ENCODE measurements around the gene ZNF76. TPM values are rescaled to one million over a fixed set of nuclear protein-coding genes. Genes with fewer than 3 reads are reported as not detected.

The ZNF76 gene
- total and polyA plus RNA-seq, 9 of the 15 experiments (the other 6 are each of a cell fraction or from before 2014, with no cell fraction given), result 1.2 to 17.8 (median 10.7) TPM

GRCh38 chr6:35343092-35343834, 83.7 kb downstream of the ZNF76 start (continued):
- no peak for TF ChIP-seq ZNF318 (IDR thresholded peaks at IDR 0.05; ENCODE audit: borderline replicate concordance in 1 of 2, low read depth in 1 of 2)
- TF ChIP-seq, protein P1, sequence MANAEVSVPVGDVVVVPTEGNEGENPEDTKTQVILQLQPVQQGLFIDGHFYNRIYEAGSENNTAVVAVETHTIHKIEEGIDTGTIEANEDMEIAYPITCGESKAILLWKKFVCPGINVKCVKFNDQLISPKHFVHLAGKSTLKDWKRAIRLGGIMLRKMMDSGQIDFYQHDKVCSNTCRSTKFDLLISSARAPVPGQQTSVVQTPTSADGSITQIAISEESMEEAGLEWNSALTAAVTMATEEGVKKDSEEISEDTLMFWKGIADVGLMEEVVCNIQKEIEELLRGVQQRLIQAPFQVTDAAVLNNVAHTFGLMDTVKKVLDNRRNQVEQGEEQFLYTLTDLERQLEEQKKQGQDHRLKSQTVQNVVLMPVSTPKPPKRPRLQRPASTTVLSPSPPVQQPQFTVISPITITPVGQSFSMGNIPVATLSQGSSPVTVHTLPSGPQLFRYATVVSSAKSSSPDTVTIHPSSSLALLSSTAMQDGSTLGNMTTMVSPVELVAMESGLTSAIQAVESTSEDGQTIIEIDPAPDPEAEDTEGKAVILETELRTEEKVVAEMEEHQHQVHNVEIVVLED (CRISPR knock-in tag; IDR thresholded peaks at IDR 0.05), result no peak
- no peak for TF ChIP-seq SIX5 (IDR thresholded peaks at IDR 0.05; ENCODE audit: borderline replicate concordance in 1 of 2, insufficient read depth in 1 of 2, low read depth in 1 of 2, low read length in 2 of 2)
- TF ChIP-seq ZNF175 (CRISPR knock-in tag; IDR thresholded peaks at IDR 0.05; ENCODE audit: low read depth), result 0 out of 2 replicates have a peak, but pooled peaks have one; percentile 37
- TF ChIP-seq HNRNPK (IDR thresholded peaks at IDR 0.05; ENCODE audit: low read depth, low read length, poor library complexity, severe bottlenecking), result no peak
- TF ChIP-seq ZNF780A (CRISPR knock-in tag; IDR thresholded peaks at IDR 0.05), result no peak
- no peak for TF ChIP-seq ZNF695 (CRISPR knock-in tag; IDR thresholded peaks at IDR 0.05)
- TF ChIP-seq, protein P2, sequence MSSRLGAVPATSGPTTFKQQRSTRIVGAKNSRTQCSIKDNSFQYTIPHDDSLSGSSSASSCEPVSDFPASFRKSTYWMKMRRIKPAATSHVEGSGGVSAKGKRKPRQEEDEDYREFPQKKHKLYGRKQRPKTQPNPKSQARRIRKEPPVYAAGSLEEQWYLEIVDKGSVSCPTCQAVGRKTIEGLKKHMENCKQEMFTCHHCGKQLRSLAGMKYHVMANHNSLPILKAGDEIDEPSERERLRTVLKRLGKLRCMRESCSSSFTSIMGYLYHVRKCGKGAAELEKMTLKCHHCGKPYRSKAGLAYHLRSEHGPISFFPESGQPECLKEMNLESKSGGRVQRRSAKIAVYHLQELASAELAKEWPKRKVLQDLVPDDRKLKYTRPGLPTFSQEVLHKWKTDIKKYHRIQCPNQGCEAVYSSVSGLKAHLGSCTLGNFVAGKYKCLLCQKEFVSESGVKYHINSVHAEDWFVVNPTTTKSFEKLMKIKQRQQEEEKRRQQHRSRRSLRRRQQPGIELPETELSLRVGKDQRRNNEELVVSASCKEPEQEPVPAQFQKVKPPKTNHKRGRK (tag; IDR thresholded peaks at IDR 0.05), result peak; percentile 74
- no peak for TF ChIP-seq TAF15 (IDR thresholded peaks at IDR 0.05; ENCODE audit: low read depth, low read length)
- no peak for TF ChIP-seq U2AF2 (optimal IDR thresholded peaks at IDR 0.05; ENCODE audit: low read depth, low read length)
- peak; percentile 81; the same call in 1 of the 2 replicates for TF ChIP-seq OTX1 (CRISPR knock-in tag; IDR thresholded peaks at IDR 0.05)
- TF ChIP-seq TBL1XR1 (IDR thresholded peaks at IDR 0.05; ENCODE audit: low read length in 2 of 2), result peak in 1 of 2 experiments; percentile 99; a peak in 2 of 4 replicates
- no peak for TF ChIP-seq ZNF197 (CRISPR knock-in tag; IDR thresholded peaks at IDR 0.05; ENCODE audit: low read depth)
- peak; percentile 38; the same call in 1 of the 2 replicates for TF ChIP-seq POLR2AphosphoS5 (IDR thresholded peaks at IDR 0.05; ENCODE audit: control insufficient read depth, insufficient read depth, low read depth, low read length)
- no peak for TF ChIP-seq BMI1 (IDR thresholded peaks at IDR 0.05; ENCODE audit: low read length)

Data from K562 (cell line).